ENCODE measurements around the gene HTR7. TPM values are rescaled to one million over a fixed set of nuclear protein-coding genes. Genes with fewer than 3 reads are reported as not detected.

HTR7 gene
- total and polyA plus RNA-seq, 2 of the 8 experiments (the other 6 are each of a cell fraction or from before 2014, with no cell fraction given), result 22.9 to 24.6 TPM

- TF ChIP-seq KDM4A (IDR thresholded peaks at IDR 0.05; ENCODE audit: low read depth, low read length, severe bottlenecking) (no peak), EP300 (IDR thresholded peaks at IDR 0.05; ENCODE audit: borderline replicate concordance in 1 of 2, low read depth in 2 of 2, low read length in 2 of 2) (no peak), KDM1A (IDR thresholded peaks at IDR 0.05; ENCODE audit: borderline replicate concordance, low read length) (no peak)
Observed at GRCh38 chr10:90816466-90816865, 41.4 kb downstream of the HTR7 start (continued).
